NCI-H187 (cell line): Measurements from ENCODE around the gene DNASE1L2.
"Not testable (repeated sequence)": the region's sequence is repeated elsewhere in the genome, so short reads cannot be mapped to it uniquely, and the experiment has no call there.

Experiments used
- DNase-seq, 2 experiments: peaks; one replicate each; lab custom pipeline; 2025; lab: John Stamatoyannopoulos, UW

DNASE1L2 gene

DNA sequence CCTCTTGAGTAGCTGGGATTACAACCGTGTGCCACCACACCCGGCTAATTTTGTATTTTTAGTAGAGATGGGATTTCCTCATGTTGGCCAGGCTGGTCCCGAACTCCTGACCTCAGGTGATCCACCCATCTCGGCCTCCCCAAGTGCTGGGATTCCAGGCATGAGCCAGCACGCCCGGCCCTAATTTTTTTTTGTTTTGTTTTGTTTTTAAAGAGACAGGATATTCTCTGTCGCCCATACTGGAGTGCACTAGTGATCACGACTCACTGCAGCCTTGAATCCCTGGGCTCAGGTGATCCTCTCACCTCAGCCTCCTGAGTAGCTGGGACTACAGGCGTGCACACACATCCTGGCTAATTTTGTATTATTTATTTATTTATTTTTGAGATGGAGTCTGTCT lies 4.1 kb downstream of the DNASE1L2 start:
- DNase-seq: not testable (repeated sequence)

DNA sequence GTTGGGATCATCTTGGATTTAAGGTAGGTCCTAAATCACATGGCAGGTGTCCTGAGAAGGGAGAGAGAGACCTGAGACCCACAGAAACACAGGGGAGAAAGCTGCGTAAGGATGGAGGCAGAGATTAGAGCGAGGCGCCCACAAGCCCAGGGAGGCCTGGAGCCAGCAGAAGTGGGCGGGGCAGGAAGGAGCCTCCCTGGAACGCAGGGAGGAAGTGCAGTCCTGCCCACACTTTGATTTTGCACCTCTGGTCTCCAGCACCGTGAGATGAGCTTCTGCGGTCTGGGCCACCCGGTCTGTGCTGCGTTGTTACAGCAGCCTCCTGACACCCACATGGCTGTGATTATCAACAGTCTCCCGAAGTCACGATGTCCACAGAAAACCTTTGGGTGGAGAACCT lies 6.4 kb downstream of the DNASE1L2 start:
- no peak for DNase-seq

DNA sequence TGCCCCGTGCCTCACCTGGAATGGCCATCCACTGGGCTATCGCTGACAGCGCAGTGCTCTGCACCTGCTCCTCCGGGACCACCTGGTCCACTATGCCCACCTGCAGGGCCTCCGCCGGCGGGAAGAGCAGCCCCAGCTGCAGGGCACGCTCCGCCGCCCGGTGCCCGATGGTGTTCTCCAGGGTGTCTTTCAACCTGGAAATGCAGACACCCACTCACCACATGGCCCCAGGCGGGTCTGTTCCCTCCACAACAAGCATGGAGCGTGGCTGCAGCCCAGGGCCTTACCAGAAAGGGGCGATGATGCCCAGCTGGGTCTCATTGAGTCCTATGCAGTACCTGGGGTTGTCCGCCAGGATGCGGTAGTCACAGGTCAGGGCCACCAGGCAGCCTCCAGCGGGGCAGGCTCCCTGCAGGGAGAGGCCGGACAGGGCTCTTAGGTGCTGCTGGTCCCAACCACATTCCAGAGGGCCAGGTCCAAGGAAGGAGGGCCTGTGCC lies 6.8 kb downstream of the DNASE1L2 start:
- no peak for DNase-seq

GRCh38 chr16:2243781-2244180 lies 7.5 kb downstream of the DNASE1L2 start:
- DNase-seq: no peak

- no peak for DNase-seq
Measured at GRCh38 chr16:2244301-2244700, 8.1 kb downstream of the DNASE1L2 start.

DNA sequence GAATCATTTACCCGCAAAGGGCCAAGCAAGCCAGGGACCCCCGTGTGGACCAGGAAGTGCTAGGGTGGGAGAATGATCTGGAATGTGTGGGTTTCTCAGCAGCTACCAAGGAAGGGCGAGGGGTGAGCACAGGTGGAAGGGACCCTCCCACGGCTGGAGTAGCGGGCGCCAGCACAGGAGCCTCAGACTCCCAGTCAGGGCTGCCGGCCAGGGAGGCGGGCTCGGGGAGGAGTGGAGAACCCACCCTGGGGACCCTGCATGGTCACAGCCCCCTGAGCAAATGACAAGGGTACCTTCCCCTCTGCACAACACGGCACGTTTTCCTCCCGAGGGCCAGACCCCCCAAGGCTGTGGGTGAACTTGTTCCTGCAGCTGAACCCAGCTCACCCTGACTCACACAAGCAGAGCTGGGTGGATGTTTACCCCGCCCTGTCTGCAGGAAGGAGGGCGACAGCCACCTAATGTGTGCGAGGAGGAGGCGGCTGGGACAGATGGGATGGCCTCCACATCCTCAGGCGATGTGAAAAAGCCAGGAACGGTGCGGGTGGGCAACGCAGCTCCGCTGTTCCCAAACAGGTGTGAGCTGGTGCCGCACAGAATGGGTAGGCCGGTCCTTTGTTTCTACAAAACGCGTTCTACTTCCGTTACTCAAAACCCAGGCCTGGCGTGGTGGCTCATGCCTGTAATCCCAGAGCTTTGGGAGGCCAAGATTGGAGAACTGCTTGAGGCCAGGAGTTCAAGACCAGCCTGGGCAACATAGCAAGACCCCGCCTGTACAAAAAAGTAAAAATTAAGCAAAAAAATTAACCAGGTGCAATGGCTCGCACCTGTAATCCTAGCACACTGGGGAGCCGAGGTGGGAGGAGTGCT lies 8.9 kb downstream of the DNASE1L2 start:
- no peak for DNase-seq

- DNase-seq: no peak
Measured at GRCh38 chr16:2246301-2246885, 10.1 kb downstream of the DNASE1L2 start.

DNA sequence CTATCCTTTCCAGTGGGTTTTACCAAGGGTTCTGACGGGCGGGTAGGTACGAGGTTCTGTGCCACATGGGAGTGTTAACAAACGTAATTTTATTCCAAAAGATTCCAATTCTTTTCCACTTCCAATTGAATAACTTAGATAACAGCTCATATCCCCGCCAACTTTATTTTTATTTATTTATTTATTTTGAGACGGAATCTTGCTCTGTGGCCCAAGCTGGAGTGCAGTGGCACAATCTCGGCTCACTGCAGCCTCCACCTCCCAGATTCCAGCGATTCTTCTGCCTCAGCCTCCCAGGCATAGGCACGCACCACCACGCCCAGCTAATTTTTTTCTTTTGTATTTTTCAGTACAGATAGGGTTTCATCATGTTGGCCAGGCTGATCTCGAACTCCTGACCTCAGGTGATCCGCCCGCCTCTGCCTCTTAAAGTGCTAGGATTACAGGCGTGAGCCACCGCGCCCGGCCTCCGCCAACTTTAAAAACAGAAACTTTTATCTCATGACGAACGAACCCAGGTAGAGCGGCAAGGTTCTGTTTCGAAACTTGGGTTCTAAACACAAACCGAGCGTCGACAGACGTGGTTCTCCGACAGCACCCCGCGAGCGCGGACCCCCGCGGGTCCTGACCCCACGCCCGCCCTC lies 14.5 kb downstream of the DNASE1L2 start:
- DNase-seq: peak in 1 of 2 experiments; percentile 52

DNA sequence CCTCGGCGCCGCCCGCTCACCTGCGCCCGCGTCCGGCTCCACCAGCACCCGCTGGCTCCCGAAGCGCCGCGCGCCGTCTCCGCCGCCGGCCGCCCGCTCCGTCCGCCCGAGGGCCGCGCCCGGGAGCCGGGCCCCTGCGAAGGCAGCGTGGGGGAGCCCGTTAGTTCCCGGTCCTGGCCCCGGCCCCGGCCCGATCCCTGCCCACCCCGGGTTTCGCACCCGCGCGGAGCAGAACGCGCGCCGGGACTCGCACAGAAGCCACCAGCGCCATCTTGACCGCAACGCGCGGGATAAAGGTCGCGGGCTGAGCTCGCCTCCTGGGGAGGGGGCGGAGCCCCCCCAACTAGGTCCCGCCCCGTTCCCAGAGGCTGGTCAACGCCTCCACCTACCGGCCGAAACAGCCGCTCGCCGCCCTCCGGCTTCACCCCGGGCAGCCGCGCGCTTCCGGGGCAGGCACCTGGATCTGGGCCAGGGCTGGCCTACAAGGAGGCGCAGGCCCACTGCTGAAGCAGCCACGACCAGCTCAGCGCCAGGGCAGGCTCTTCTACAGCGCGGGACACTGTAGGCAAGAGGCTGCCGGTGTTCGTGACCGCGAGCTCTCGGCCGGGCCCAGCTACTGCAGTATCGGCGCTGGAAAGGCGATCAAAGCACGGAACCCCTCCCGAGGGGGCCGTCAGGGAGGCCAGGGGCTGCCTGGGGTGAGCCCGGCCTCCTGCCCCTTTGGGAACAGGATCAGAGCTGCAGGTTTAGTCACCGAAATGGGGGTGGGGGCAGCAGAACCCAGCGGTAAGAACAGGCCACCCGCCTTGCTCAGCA lies 15.3 kb downstream of the DNASE1L2 start, which contains the start of gene ECI1:
Gene ECI1, minus strand, starts transcription at position 292 of the 816 bp plus-strand sequence. Its CDS starts 21 bp downstream, at position 271.
- peak; percentile 92 to 96 for DNase-seq

GRCh38 chr16:2252806-2253148 lies 16.5 kb downstream of the DNASE1L2 start:
- no peak for DNase-seq

- DNase-seq: no peak
Measured at GRCh38 chr16:2253293-2253692, 17.0 kb downstream of the DNASE1L2 start.

- no peak for DNase-seq
Measured at GRCh38 chr16:2256531-2257140, 20.4 kb downstream of the DNASE1L2 start.

DNA sequence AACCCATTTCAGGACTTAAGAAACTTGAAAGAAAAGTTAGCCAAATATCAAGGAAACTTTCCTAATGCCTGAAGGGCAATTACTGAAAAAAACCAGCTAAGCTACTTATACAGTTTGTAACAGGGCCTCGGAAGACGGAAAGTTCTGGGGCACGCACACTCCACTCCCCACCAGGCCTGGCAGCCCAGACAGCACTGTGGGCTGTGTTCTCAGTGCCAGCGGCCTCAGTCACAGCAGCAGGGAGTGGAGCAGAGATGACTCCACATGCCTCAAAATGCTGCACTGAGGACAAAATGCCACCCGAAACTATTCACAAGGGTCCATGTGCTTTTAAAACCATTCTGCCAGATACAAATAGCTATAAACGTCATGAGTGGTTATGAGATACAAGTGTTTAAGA lies 21.5 kb downstream of the DNASE1L2 start:
- no peak for DNase-seq

DNA sequence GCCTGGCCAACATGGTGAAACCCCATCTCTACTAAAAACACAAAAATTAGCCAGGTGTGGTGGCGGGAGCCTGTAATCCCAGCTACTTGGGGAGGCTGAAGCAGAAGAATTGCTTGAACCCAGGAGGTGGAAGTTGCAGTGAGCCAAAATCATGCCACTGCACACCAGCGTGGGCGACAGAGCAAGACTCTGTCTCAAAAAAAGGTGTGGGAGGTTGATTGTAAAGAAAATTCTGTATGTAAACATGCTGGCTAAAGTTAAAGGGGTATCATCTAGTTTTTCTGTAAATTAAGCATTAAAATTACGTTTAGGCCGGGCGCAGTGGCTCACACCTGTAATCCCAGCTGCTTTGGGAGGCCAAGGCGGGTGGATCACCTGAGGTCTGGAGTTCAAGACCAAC lies 22.3 kb downstream of the DNASE1L2 start:
- DNase-seq: not testable (repeated sequence)

- DNase-seq: no peak
Measured at GRCh38 chr16:2260250-2260649, 24.0 kb downstream of the DNASE1L2 start.

GRCh38 chr16:2263026-2263425 lies 26.8 kb downstream of the DNASE1L2 start:
- DNase-seq: not testable (repeated sequence)

DNA sequence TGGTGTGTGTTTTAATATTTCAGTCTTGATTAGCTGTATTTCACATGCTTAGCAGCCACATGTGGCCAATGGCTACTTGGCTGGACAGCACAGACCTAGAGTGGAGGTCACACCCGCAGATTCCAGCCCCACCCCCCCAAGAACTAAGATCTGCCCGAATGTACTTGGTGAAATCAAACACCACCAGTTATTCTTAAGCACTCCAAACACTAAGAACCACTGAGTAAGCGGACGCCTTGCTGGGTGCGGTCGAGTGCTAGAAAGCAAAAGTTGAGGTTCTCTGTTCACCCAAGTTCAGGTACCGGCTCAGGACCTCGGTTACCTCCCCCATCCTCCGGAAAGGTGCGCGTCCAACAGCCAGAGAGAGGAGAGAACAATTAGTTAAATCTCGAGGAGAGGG lies 30.6 kb downstream of the DNASE1L2 start:
- not testable (repeated sequence) for DNase-seq

GRCh38 chr16:2267505-2267912 lies 31.3 kb downstream of the DNASE1L2 start:
- DNase-seq: peak in 1 of 2 experiments; percentile 93

DNA sequence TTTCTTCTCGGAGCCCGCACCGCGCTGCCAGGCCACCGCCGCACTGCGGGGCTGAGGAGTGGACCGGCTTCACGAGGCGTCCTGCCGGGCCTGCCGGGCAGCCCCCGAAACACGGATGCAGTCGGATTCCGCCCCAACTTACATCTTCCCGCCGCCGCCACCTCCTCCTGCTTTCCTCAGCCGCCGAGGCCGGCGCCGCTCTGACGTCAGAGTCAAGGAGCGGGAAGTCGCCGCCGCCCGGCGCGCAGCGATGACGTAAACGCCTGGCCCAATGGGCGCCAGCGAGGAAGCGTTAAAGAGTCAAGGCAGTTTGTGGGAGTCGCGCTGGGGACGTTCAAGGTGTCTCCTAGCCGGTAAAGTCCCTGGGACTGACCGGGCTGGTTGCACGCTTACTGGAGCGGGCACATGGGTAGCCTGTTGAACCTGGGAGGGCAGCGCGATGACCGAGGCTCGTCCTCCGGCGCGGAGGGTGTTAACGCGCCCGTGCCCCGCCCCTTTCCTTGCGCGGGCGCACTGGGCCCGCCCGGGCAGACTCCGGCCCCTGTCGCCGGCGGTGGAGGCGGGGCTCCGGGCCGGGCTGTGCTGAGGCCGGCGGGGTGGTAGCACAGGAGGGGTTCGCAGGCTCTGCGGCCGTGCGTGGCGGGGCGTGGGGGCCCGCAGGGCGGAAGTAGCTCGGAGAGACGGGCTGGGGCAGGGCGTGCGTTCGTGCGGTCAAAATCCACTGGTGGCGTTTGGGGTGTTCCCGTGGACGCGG lies 31.8 kb downstream of the DNASE1L2 start, which contains the start of gene RNPS1:
Gene RNPS1, minus strand, starts transcription at position 214 of the 754 bp plus-strand sequence. CDS start 3,483 bp downstream, outside the sequence.
- peak; percentile 95 to 100 for DNase-seq

- DNase-seq: no peak
Measured at GRCh38 chr16:2270070-2270462, 33.8 kb downstream of the DNASE1L2 start.
